HCT116 (cell line): ENCODE results near the gene EGFR. TPM values are rescaled to one million over a fixed set of nuclear protein-coding genes. Genes with fewer than 3 reads are reported as not detected.

Experiments used
- ATAC-seq: fragments of 200-7000 bp; cut with Tn5 transposase; 2 replicates; pipeline ENCODE4 v1.9.1; 2020; ENCODE audit warnings: mild to moderate bottlenecking, moderate library complexity
- BruUV-seq: library from RNA; stranded (reverse); fragments of 400-500 nt; replicated peaks from 2 replicates; lab custom pipeline; 2021; lab: Mats Ljungman, UMichigan
- CTCF ChIA-PET: fragments of 300-600 bp; sonication (Branson Sonifier 250); formaldehyde crosslinking; loops from one replicate; lab custom pipeline; 2021; ENCODE audit warnings: antibody characterized with exemption; lab: Charles Lee
- POLR2A ChIA-PET: fragments of 300-600, 350-600 bp; sonication (Branson Sonifier 250); formaldehyde crosslinking; loops from one replicate; lab custom pipeline; 2021; ENCODE audit warnings: antibody characterized with exemption; lab: Charles Lee
- RAD21 ChIA-PET, 2 experiments: fragments of 300-600 bp; sonication (Branson Sonifier 250); formaldehyde crosslinking; loops; one replicate each; lab custom pipeline; 2023; ENCODE audit warnings: low total read pairs in 2 of 2; ENCODE audit not compliant: uncharacterized antibody in 2 of 2, unreplicated experiment in 2 of 2, low non-redundant PET in 1 of 2; lab: Charles Lee
- DNase-seq: peaks from one replicate; pipeline ENCODE4 v3.0.0-alpha.2; 2010; ENCODE audit warnings: low read depth, low spot score
- H2AFZ ChIP-seq: fragments of 200-600 bp; shearing (Covaris generic), sonication (generic); 2 replicates; pipeline ENCODE4 v1.6.1; 2017; ENCODE audit warnings: low read depth, mixed run types, mixed read lengths, antibody characterized with exemption, low read length; ENCODE audit not compliant: poor library complexity, severe bottlenecking
- H3K27ac ChIP-seq: 2 replicates; pipeline ENCODE4 v1.5.1; 2012; ENCODE audit warnings: low read depth, low read length
- H3K27me3 ChIP-seq: fragments of 200-600 bp; sonication (generic); 2 replicates; pipeline ENCODE4 v1.6.1; 2016; ENCODE audit warnings: mixed run types, low read length, mixed read lengths; ENCODE audit not compliant: insufficient read depth
- H3K36me3 ChIP-seq, 2 experiments: fragments of 200-500 bp in 1 of 2; fragments of 200-600 bp in 1 of 2; sonication (Bioruptor generic) in 1 of 2; sonication (generic) in 1 of 2; 2 replicates each; pipeline versions ENCODE4 v1.5.1 to v1.6.1; 2014 to 2016; ENCODE audit warnings: low read length in 2 of 2, inconsistent platforms in 1 of 2, mixed read lengths in 1 of 2, mixed run types in 1 of 2; ENCODE audit not compliant: insufficient read depth in 2 of 2, control insufficient read depth in 1 of 2
- H3K4me1 ChIP-seq, 2 experiments: fragments of 200-600 bp in 1 of 2; sonication (generic) in 1 of 2; 2 replicates each; pipeline versions ENCODE4 v1.5.1 to v1.6.1; 2012 to 2017; ENCODE audit warnings: low read length in 2 of 2, inconsistent platforms in 1 of 2, mild to moderate bottlenecking in 1 of 2, mixed read lengths in 1 of 2, mixed run types in 1 of 2, moderate library complexity in 1 of 2; ENCODE audit not compliant: insufficient read depth in 2 of 2, control insufficient read depth in 1 of 2
- H3K4me2 ChIP-seq: fragments of 200-600 bp; sonication (generic); 2 replicates; pipeline ENCODE4 v1.6.1; 2017; ENCODE audit warnings: mixed run types, low read length, mixed read lengths
- H3K4me3 ChIP-seq, 2 experiments: fragments of 200-600 bp in 1 of 2; sonication (generic) in 1 of 2; replicated peaks in 1 of 2; 2 replicates each; pipeline ENCODE4 v1.5.1; 2011 to 2016; ENCODE audit warnings: low read length in 2 of 2, control low read depth in 1 of 2, low read depth in 1 of 2, mild to moderate bottlenecking in 1 of 2, mixed read lengths in 1 of 2, mixed run types in 1 of 2
- H3K79me2 ChIP-seq: fragments of 200-600 bp; sonication (generic); 2 replicates; pipeline ENCODE4 v1.6.1; 2017; ENCODE audit warnings: mild to moderate bottlenecking, mixed run types, low read length, moderate library complexity, mixed read lengths; ENCODE audit not compliant: insufficient read depth
- H3K9ac ChIP-seq: fragments of 200-600 bp; sonication (generic); 2 replicates; pipeline ENCODE4 v1.6.1; 2016; ENCODE audit warnings: low read length, mixed read lengths
- H3K9me2 ChIP-seq: fragments of 200-600 bp; sonication (generic), shearing (Covaris generic); 2 replicates; pipeline ENCODE4 v1.6.1; 2017; ENCODE audit warnings: mixed run types, mild to moderate bottlenecking, moderate library complexity; ENCODE audit not compliant: insufficient read depth
- H3K9me3 ChIP-seq, 2 experiments: fragments of 200-500 bp in 1 of 2; fragments of 200-600 bp in 1 of 2; sonication (Bioruptor generic) in 1 of 2; sonication (generic) in 1 of 2; 2 replicates each; pipeline ENCODE4 v1.6.1; 2014 to 2017; ENCODE audit warnings: low read length in 2 of 2, mixed read lengths in 2 of 2, inconsistent platforms in 1 of 2, low read depth in 1 of 2, mild to moderate bottlenecking in 1 of 2, mixed run types in 1 of 2, moderate library complexity in 1 of 2; ENCODE audit not compliant: control insufficient read depth in 1 of 2, insufficient read depth in 1 of 2
- H4K20me1 ChIP-seq: fragments of 200-600 bp; sonication (generic), shearing (Covaris generic); 2 replicates; pipeline ENCODE4 v1.6.1; 2017; ENCODE audit warnings: mixed run types, mild to moderate bottlenecking, moderate library complexity; ENCODE audit not compliant: insufficient read depth
- ATF3 ChIP-seq: IDR thresholded peaks from 2 replicates; pipeline ENCODE4 v1.6.1; 2012
- CBX3 ChIP-seq: IDR thresholded peaks from 2 replicates; pipeline ENCODE4 v1.6.1; 2012; ENCODE audit warnings: low read depth
- CEBPB ChIP-seq: IDR thresholded peaks from 2 replicates; pipeline ENCODE4 v1.6.1; 2012; ENCODE audit warnings: low read depth
- EGR1 ChIP-seq: IDR thresholded peaks from 2 replicates; pipeline ENCODE4 v1.6.1; 2012; ENCODE audit warnings: low read depth
- ELF1 ChIP-seq: IDR thresholded peaks from 2 replicates; pipeline ENCODE4 v1.6.1; 2012; ENCODE audit warnings: low read depth, borderline replicate concordance
- EZH2 ChIP-seq: fragments of 200-600 bp; sonication (generic); IDR thresholded peaks from 2 replicates; pipeline ENCODE4 v1.6.1; 2017; ENCODE audit warnings: antibody characterized with exemption, mixed run types
- EZH2phosphoT487 ChIP-seq: fragments of 200-600 bp; IDR thresholded peaks from 2 replicates; pipeline ENCODE4 v1.6.1; 2018; ENCODE audit warnings: antibody characterized with exemption, borderline replicate concordance
- JUND ChIP-seq: IDR thresholded peaks from 2 replicates; pipeline ENCODE4 v1.6.1; 2012
- MAX ChIP-seq: IDR thresholded peaks from 2 replicates; pipeline ENCODE4 v1.6.1; 2012
- POLR2AphosphoS5 ChIP-seq: IDR thresholded peaks from 2 replicates; pipeline ENCODE4 v1.6.1; 2011; ENCODE audit warnings: mild to moderate bottlenecking, low read depth, low read length, moderate library complexity
- RAD21 ChIP-seq: IDR thresholded peaks from 2 replicates; pipeline ENCODE4 v1.6.1; 2012; ENCODE audit warnings: low read depth, mild to moderate bottlenecking
- REST ChIP-seq: IDR thresholded peaks from 2 replicates; pipeline ENCODE4 v1.6.1; 2012; ENCODE audit warnings: low read depth
- SP1 ChIP-seq: IDR thresholded peaks from 2 replicates; pipeline ENCODE4 v1.6.1; 2012; ENCODE audit warnings: low read depth
- SRF ChIP-seq: IDR thresholded peaks from 2 replicates; pipeline ENCODE4 v1.6.1; 2012; ENCODE audit warnings: low read depth
- YY1 ChIP-seq: IDR thresholded peaks from 2 replicates; pipeline ENCODE4 v1.6.1; 2011; ENCODE audit warnings: low read length, low read depth, moderate library complexity, mild to moderate bottlenecking; ENCODE audit not compliant: insufficient replicate concordance; ENCODE audit errors: extremely low read depth
- ZBTB33 ChIP-seq: IDR thresholded peaks from 2 replicates; pipeline ENCODE4 v1.6.1; 2011; ENCODE audit warnings: mild to moderate bottlenecking, low read length, moderate library complexity; ENCODE audit not compliant: insufficient replicate concordance; ENCODE audit errors: extremely low read depth
- ZFX ChIP-seq: fragments of 450-650 bp; IDR thresholded peaks from 2 replicates; pipeline ENCODE4 v1.6.1; 2017
- intact Hi-C: fragments of 100-400 bp; cut with micrococcal nuclease; formaldehyde crosslinking; loops from 2 replicates; pipeline ENCODE4 v1.10.0; 2022
- total RNA-seq: library from RNA; stranded (reverse); gene quantifications from one replicate; pipeline ENCODE4 v1.2.1, GENCODE V29; 2021; ENCODE audit not compliant: unreplicated experiment

Gene EGFR
- total RNA-seq, 1 experiment from 2014 or later, result 71.5 TPM

GRCh38 chr7:55191161-55191925 lies 172.5 kb downstream of the EGFR start:
- H3K9me2 ChIP-seq, result no peaks in the 10 kb centered on the region
- peaks cover 0 to 5% of the 10 kb centered on the region in 2 experiments; a peak in 3 of 4 replicates for H3K4me1 ChIP-seq
- H3K79me2 ChIP-seq, result no peaks in the 10 kb centered on the region
- no peaks in the 10 kb centered on the region for H3K9me3 ChIP-seq
- RAD21 ChIA-PET, result no interaction called here
- ATAC-seq, result no peak
- BruUV-seq, result no TSS peak
- no peaks in the 10 kb centered on the region for H3K27me3 ChIP-seq
- H3K4me3 ChIP-seq, result no peak overlapping the region
- TF ChIP-seq ATF3 (no peak), EGR1 (no peak), EZH2phosphoT487 (no peak), MAX (no peak), EZH2 (no peak), ELF1 (no peak), RAD21 (no peak), SRF (no peak), ZFX (no peak), JUND (no peak), CEBPB (no peak), POLR2AphosphoS5 (no peak), ZBTB33 (no peak), SP1 (no peak), REST (no peak), YY1 (no peak), CBX3 (no peak)
- TF ChIP-seq, all 23 proteins: peak for 0
- Histone ChIP-seq H2AFZ (no peak overlapping the region), H4K20me1 (no peaks in the 10 kb centered on the region), H3K9ac (no peak overlapping the region), H3K27ac (no peak overlapping the region), H3K36me3 (peaks cover 0 to 16% of the 10 kb centered on the region in 2 experiments; a peak in 3 of 4 replicates), H3K4me2 (no peak overlapping the region)
- intact Hi-C loops, result no loop called here
- ChIA-PET CTCF (no interaction called here), POLR2A (no interaction called here)
- DNase-seq, result no peak
